HG03521 (cell line): ENCODE data around the gene PCDHA9.

Experiments
- ATAC-seq: cut with Tn5 transposase; IDR thresholded peaks from one replicate; pipeline ENCODE4 v1.9.1; 2021; ENCODE audit warnings: mild to moderate bottlenecking, moderate library complexity; ENCODE audit not compliant: unreplicated experiment

PCDHA9 gene

GRCh38 chr5:140877262-140877581 is 29.0 kb downstream of the PCDHA9 start:
- ATAC-seq = no peak

GRCh38 chr5:140881889-140882590 is 33.9 kb downstream of the PCDHA9 start, which contains the start of gene PCDHA13:
TSS of gene PCDHA13 (plus strand) at chr5:140882124. CDS start at chr5:140882269, 145 bp downstream.
- ATAC-seq = no peak

- no peak for ATAC-seq
These were observed 34.4 kb downstream of the PCDHA9 start for GRCh38 chr5:140882591-140882899.

GRCh38 chr5:140883373-140883772 is 35.2 kb downstream of the PCDHA9 start:
- no peak for ATAC-seq

GRCh38 chr5:140883927-140884697 is 35.9 kb downstream of the PCDHA9 start:
- ATAC-seq = no peak
